Trophoblast cell (in vitro differentiated cells and primary cell): ENCODE measurements around the gene MOB3A.

Experiments used
- DNase-seq, 2 donors: peaks; one replicate each; pipeline ENCODE4 v3.0.0-alpha.2; 2016
- H2AFZ ChIP-seq: 2 replicates; pipeline ENCODE4 v1.6.1; 2013; ENCODE audit warnings: low read length, moderate library complexity, mild to moderate bottlenecking; ENCODE audit not compliant: insufficient read depth, poor library complexity
- H2AK5ac ChIP-seq: 2 replicates; pipeline ENCODE4 v1.6.1; 2013; ENCODE audit warnings: mild to moderate bottlenecking, low read length
- H2BK120ac ChIP-seq: 2 replicates; pipeline ENCODE4 v1.6.1; 2013; ENCODE audit warnings: low read length, mild to moderate bottlenecking, moderate library complexity; ENCODE audit not compliant: insufficient read depth, poor library complexity
- H2BK12ac ChIP-seq: 2 replicates; pipeline ENCODE4 v1.6.1; 2013; ENCODE audit warnings: mild to moderate bottlenecking, low read length, moderate library complexity
- H2BK5ac ChIP-seq: 2 replicates; pipeline ENCODE4 v1.6.1; 2013; ENCODE audit warnings: low read length, low read depth, moderate library complexity, mild to moderate bottlenecking; ENCODE audit not compliant: poor library complexity
- H3K14ac ChIP-seq: 2 replicates; pipeline ENCODE4 v1.6.1; 2013; ENCODE audit warnings: mild to moderate bottlenecking, low read length
- H3K18ac ChIP-seq: 2 replicates; pipeline ENCODE4 v1.6.1; 2013; ENCODE audit warnings: mild to moderate bottlenecking, low read length
- H3K23ac ChIP-seq: 2 replicates; pipeline ENCODE4 v1.6.1; 2013; ENCODE audit warnings: low read length
- H3K27ac ChIP-seq: 2 replicates; pipeline ENCODE4 v1.5.1; 2013; ENCODE audit warnings: low read depth, mild to moderate bottlenecking, inconsistent platforms, low read length, moderate library complexity
- H3K27me3 ChIP-seq: 2 replicates; pipeline ENCODE4 v1.6.1; 2013; ENCODE audit warnings: inconsistent platforms, mild to moderate bottlenecking, low read length, moderate library complexity; ENCODE audit not compliant: insufficient read depth
- H3K36me3 ChIP-seq, 2 experiments: 1 replicate in 1 of 2; 2 replicates in 1 of 2; pipeline ENCODE4 v1.6.1; 2013; ENCODE audit warnings: low read length in 2 of 2, mild to moderate bottlenecking in 2 of 2, moderate library complexity in 1 of 2; ENCODE audit not compliant: insufficient read depth in 2 of 2, control insufficient read depth in 1 of 2
- H3K4ac ChIP-seq: 2 replicates; pipeline ENCODE4 v1.6.1; 2013; ENCODE audit warnings: low read depth, mild to moderate bottlenecking, low read length, moderate library complexity
- H3K4me1 ChIP-seq, 2 experiments: 1 replicate in 1 of 2; 2 replicates in 1 of 2; pipeline ENCODE4 v1.6.1; 2013; ENCODE audit warnings: low read length in 2 of 2, mild to moderate bottlenecking in 2 of 2, moderate library complexity in 1 of 2; ENCODE audit not compliant: insufficient read depth in 2 of 2, control insufficient read depth in 1 of 2
- H3K4me2 ChIP-seq: 2 replicates; pipeline ENCODE4 v1.6.1; 2013; ENCODE audit warnings: inconsistent platforms, mild to moderate bottlenecking, low read length, moderate library complexity
- H3K4me3 ChIP-seq: 2 replicates; pipeline ENCODE4 v1.5.1; 2013; ENCODE audit warnings: mild to moderate bottlenecking, low read depth, low read length, inconsistent platforms
- H3K79me1 ChIP-seq: one replicate; pipeline ENCODE4 v1.6.1; 2013; ENCODE audit warnings: low read length
- H3K79me2 ChIP-seq: 2 replicates; pipeline ENCODE4 v1.6.1; 2013; ENCODE audit warnings: low read length, mild to moderate bottlenecking; ENCODE audit not compliant: control insufficient read depth, insufficient read depth, poor library complexity
- H3K9ac ChIP-seq: 2 replicates; pipeline ENCODE4 v1.6.1; 2013; ENCODE audit warnings: mild to moderate bottlenecking, low read length
- H3K9me3 ChIP-seq: 2 replicates; pipeline ENCODE4 v1.6.1; 2013; ENCODE audit warnings: low read depth, mild to moderate bottlenecking, control low read depth, inconsistent platforms, low read length; ENCODE audit not compliant: insufficient read depth
- H4K12ac ChIP-seq: 2 replicates; pipeline ENCODE4 v1.6.1; 2013; ENCODE audit warnings: low read depth, mild to moderate bottlenecking, low read length, moderate library complexity
- H4K8ac ChIP-seq: 2 replicates; pipeline ENCODE4 v1.6.1; 2013; ENCODE audit warnings: low read depth, mild to moderate bottlenecking, low read length, moderate library complexity
- H4K91ac ChIP-seq: one replicate; pipeline ENCODE4 v1.6.1; 2013; ENCODE audit warnings: low read depth, mild to moderate bottlenecking, low read length, moderate library complexity
- WGBS: extraction: QIAGEN DNeasy Blood & Tissue Kit; methylation state at CpG from one replicate; pipeline ENCODE4 v1.1.7; 2013; ENCODE audit warnings: missing lambda C conversion rate; ENCODE audit not compliant: insufficient read length, insufficient coverage; ENCODE audit errors: extremely low coverage; 5-methylcytosine and 5-hydroxymethylcytosine counted together

Gene MOB3A

DNA sequence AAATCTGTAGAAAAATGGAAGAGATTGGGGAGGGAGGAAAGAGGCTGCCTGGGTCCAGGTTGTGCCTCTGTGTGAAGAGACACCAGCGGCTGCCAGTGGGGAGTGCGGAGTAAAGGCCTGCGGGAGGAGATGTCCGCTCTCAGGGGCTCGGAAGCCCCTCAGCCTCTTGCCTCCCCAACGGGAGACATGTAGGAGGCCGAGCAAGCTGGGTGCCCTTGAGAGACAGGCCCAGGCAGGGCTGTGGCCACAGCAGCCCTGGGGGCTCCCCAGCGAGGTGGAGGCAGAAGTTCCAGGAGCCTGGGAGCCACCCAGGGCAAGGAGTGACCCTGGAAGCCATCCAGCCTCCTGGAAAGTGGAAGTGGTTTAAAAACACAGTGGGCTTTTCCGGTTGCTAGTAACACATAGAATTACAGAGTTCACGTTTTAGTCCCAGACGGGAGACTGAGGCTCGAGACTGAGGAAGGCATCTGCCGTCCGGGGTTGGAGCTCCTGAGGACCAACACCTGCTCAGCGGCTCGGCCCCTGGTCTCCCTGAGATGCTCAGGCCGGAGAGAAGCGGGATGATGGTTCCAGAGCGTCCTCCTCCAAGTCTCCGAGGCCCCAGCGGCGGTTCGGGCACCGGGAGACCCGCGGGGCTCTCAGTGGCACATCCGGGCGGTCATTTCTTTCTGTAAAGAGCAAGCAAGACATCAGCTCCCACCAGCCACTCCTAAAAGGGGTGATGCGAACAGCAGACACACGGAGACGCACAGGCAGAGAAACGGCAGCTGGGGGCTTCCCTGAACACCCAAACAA, 23.2 kb downstream of the MOB3A start:
- no CpG with 5 or more reads among the region's 32 CpGs for WGBS
- no peak overlapping the region for H3K27ac ChIP-seq
- no peaks in the 10 kb centered on the region for H3K79me1 ChIP-seq
- no peak for DNase-seq
- no peak overlapping the region for H3K14ac ChIP-seq
- no peak overlapping the region for H2AK5ac ChIP-seq
- no peak overlapping the region for H2BK5ac ChIP-seq
- no peak overlapping the region for H2BK120ac ChIP-seq
- no peaks in the 10 kb centered on the region for H3K79me2 ChIP-seq
- no peaks in the 10 kb centered on the region for H3K27me3 ChIP-seq
- H2BK12ac ChIP-seq, result no peak overlapping the region
- H3K18ac ChIP-seq, result no peak overlapping the region
- no peak overlapping the region for H4K91ac ChIP-seq
- H3K23ac ChIP-seq, result no peak overlapping the region
- H3K9ac ChIP-seq, result no peak overlapping the region
- H4K8ac ChIP-seq, result no peak overlapping the region
- no peak overlapping the region for H3K4me3 ChIP-seq
- no peak overlapping the region for H2AFZ ChIP-seq
- H3K36me3 ChIP-seq, result peaks cover 52 to 54% of the 10 kb centered on the region in 2 experiments
- no peak overlapping the region for H3K4me2 ChIP-seq
- H3K4ac ChIP-seq, result no peak overlapping the region
- H3K9me3 ChIP-seq, result peaks cover 2% of the 10 kb centered on the region
- no peak overlapping the region for H4K12ac ChIP-seq
- H3K4me1 ChIP-seq, result no peaks in the 10 kb centered on the region

- no peak for DNase-seq
- no peak overlapping the region for H3K27ac ChIP-seq
- H3K4ac ChIP-seq, result no peak overlapping the region
- H3K27me3 ChIP-seq, result no peaks in the 10 kb centered on the region
- no peak overlapping the region for H3K18ac ChIP-seq
- no peak overlapping the region for H4K91ac ChIP-seq
- no peak overlapping the region for H2AK5ac ChIP-seq
- H3K9ac ChIP-seq, result peak overlapping the region; percentile 34
- no peak overlapping the region for H3K23ac ChIP-seq
- no peaks in the 10 kb centered on the region for H3K79me2 ChIP-seq
- no peak overlapping the region for H4K8ac ChIP-seq
- no peak overlapping the region for H3K14ac ChIP-seq
- no peak overlapping the region for H3K4me3 ChIP-seq
- H3K79me1 ChIP-seq, result no peaks in the 10 kb centered on the region
- H2BK12ac ChIP-seq, result no peak overlapping the region
- H3K9me3 ChIP-seq, result no peaks in the 10 kb centered on the region
- H3K36me3 ChIP-seq, result peaks cover 37% of the 10 kb centered on the region in 2 experiments
- H2BK120ac ChIP-seq, result no peak overlapping the region
- no CpG with 5 or more reads among the region's 19 CpGs for WGBS
- H2AFZ ChIP-seq, result no peak overlapping the region
- no peak overlapping the region for H4K12ac ChIP-seq
- no peak overlapping the region for H3K4me2 ChIP-seq
- H3K4me1 ChIP-seq, result no peaks in the 10 kb centered on the region
- H2BK5ac ChIP-seq, result no peak overlapping the region
Measured at GRCh38 chr19:2070986-2071673, 25.0 kb downstream of the MOB3A start.

GRCh38 chr19:2070436-2070827, 25.7 kb downstream of the MOB3A start:
- Histone ChIP-seq H3K23ac (no peak overlapping the region), H2AK5ac (no peak overlapping the region), H3K9me3 (no peaks in the 10 kb centered on the region), H4K8ac (no peak overlapping the region), H2BK120ac (no peak overlapping the region), H3K27me3 (no peaks in the 10 kb centered on the region), H3K4ac (no peak overlapping the region), H3K79me2 (no peaks in the 10 kb centered on the region), H3K18ac (no peak overlapping the region), H2AFZ (no peak overlapping the region), H3K79me1 (no peaks in the 10 kb centered on the region), H2BK5ac (no peak overlapping the region), H4K12ac (no peak overlapping the region), H3K4me1 (no peaks in the 10 kb centered on the region), H3K4me3 (no peak overlapping the region), H3K36me3 (peaks cover 32% of the 10 kb centered on the region in 2 experiments), H3K4me2 (no peak overlapping the region), H4K91ac (no peak overlapping the region), H3K9ac (no peak overlapping the region), H3K14ac (no peak overlapping the region), H3K27ac (no peak overlapping the region), H2BK12ac (no peak overlapping the region)
- WGBS, result no CpG with 5 or more reads among the region's 10 CpGs
- no peak for DNase-seq

GRCh38 chr19:2064788-2065524, 31.2 kb downstream of the MOB3A start:
- H4K12ac ChIP-seq, result no peak overlapping the region
- H2BK12ac ChIP-seq, result no peak overlapping the region
- DNase-seq, result no peak
- no peak overlapping the region for H3K9ac ChIP-seq
- H3K79me1 ChIP-seq, result peaks cover 18% of the 10 kb centered on the region
- H3K36me3 ChIP-seq, result no peaks in the 10 kb centered on the region
- no peak overlapping the region for H3K18ac ChIP-seq
- no peak overlapping the region for H2AFZ ChIP-seq
- H2BK120ac ChIP-seq, result no peak overlapping the region
- H3K79me2 ChIP-seq, result peaks cover 8% of the 10 kb centered on the region
- no peak overlapping the region for H4K8ac ChIP-seq
- H2AK5ac ChIP-seq, result peak overlapping the region; percentile 16
- H3K4me1 ChIP-seq, result peaks cover 14 to 17% of the 10 kb centered on the region in 2 experiments
- no CpG with 5 or more reads among the region's 38 CpGs for WGBS
- no peaks in the 10 kb centered on the region for H3K27me3 ChIP-seq
- H3K4ac ChIP-seq, result no peak overlapping the region
- no peak overlapping the region for H3K14ac ChIP-seq
- no peak overlapping the region for H3K4me3 ChIP-seq
- no peak overlapping the region for H3K27ac ChIP-seq
- H3K23ac ChIP-seq, result no peak overlapping the region
- no peaks in the 10 kb centered on the region for H3K9me3 ChIP-seq
- H4K91ac ChIP-seq, result no peak overlapping the region
- H2BK5ac ChIP-seq, result no peak overlapping the region
- H3K4me2 ChIP-seq, result no peak overlapping the region
